Mucosa of descending colon (tissue), 3 donors: ENCODE data around the gene TMEM116. TPM values are rescaled to one million over a fixed set of nuclear protein-coding genes. Genes with fewer than 3 reads are reported as not detected.
"Not testable (repeated sequence)": the region's sequence is repeated elsewhere in the genome, so short reads cannot be mapped to it uniquely, and the experiment has no call there.

ENCODE experiments used
- ATAC-seq: fragments of 200-7000 bp; cut with Tn5 transposase; one replicate; pipeline ENCODE4 v1.9.1; 2020; ENCODE audit warnings: mild to moderate bottlenecking, moderate library complexity
- DNase-seq, 3 donors: peaks; one replicate each; pipeline ENCODE4 v3.0.0-alpha.2; 2020
- H3K36me3 ChIP-seq: fragments of 200-600 bp; one replicate; pipeline ENCODE4 v1.8.0; 2021; ENCODE audit warnings: low read depth, mild to moderate bottlenecking
- H3K4me1 ChIP-seq: fragments of 200-600 bp; one replicate; pipeline ENCODE4 v1.8.0; 2021; ENCODE audit warnings: low read depth, mild to moderate bottlenecking
- H3K4me3 ChIP-seq: fragments of 200-600 bp; one replicate; pipeline ENCODE4 v1.8.0; 2021; ENCODE audit warnings: mild to moderate bottlenecking
- H3K9me3 ChIP-seq: fragments of 200-600 bp; one replicate; pipeline ENCODE4 v1.8.0; 2021; ENCODE audit warnings: mild to moderate bottlenecking
- intact Hi-C, 2 donors: fragments of 100-400 bp; cut with DNase I in 1 of 2; cut with micrococcal nuclease in 1 of 2; formaldehyde crosslinking; loops; one replicate each; pipeline versions ENCODE4 v1.11.0 to v1.11.1; 2022; cut with DNase I, micrococcal nuclease
- total RNA-seq, 3 donors: library from RNA; stranded (reverse); fragmentation: NEBNext Ultra II Directional in 2 of 3; extraction: Animal tissue kit (Norgen Biotek cat#: 25700) in 2 of 3; gene quantifications; one replicate each; pipeline versions ENCODE4 v1.2.1 to v1.2.4, GENCODE V29; 2021 to 2023
- TF ChIP-seq, protein P1 (sequence below): fragments of 200-600 bp; IDR thresholded peaks from one replicate; pipeline ENCODE4 v1.8.0; 2022; ENCODE audit warnings: antibody characterized with exemption, mild to moderate bottlenecking
- donor health status: DM: no; HTN: no; CAD: no; lungs with moderate emphysema.
- donor health status: DM: no; HTN: no; CAD: no.
- donor health status: DM: no; HTN: yes; CAD: no.

Gene TMEM116
- total RNA-seq, 3 donors from 2014 or later = 11.2 to 12.5 (median 11.4) TPM

GRCh38 chr12:112005419-112006395, 7.3 kb downstream of the TMEM116 start:
- peaks cover 13% of the 10 kb centered on the region for H3K4me1 ChIP-seq

GRCh38 chr12:112004041-112004440, 8.9 kb downstream of the TMEM116 start:
- ATAC-seq (no peak), DNase-seq (no peak)
- TF ChIP-seq, protein P1, sequence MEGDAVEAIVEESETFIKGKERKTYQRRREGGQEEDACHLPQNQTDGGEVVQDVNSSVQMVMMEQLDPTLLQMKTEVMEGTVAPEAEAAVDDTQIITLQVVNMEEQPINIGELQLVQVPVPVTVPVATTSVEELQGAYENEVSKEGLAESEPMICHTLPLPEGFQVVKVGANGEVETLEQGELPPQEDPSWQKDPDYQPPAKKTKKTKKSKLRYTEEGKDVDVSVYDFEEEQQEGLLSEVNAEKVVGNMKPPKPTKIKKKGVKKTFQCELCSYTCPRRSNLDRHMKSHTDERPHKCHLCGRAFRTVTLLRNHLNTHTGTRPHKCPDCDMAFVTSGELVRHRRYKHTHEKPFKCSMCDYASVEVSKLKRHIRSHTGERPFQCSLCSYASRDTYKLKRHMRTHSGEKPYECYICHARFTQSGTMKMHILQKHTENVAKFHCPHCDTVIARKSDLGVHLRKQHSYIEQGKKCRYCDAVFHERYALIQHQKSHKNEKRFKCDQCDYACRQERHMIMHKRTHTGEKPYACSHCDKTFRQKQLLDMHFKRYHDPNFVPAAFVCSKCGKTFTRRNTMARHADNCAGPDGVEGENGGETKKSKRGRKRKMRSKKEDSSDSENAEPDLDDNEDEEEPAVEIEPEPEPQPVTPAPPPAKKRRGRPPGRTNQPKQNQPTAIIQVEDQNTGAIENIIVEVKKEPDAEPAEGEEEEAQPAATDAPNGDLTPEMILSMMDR = no peak
- intact Hi-C loops = no loop called here
- Histone ChIP-seq H3K9me3 (no peaks in the 10 kb centered on the region), H3K36me3 (no peaks in the 10 kb centered on the region), H3K4me3 (no peak overlapping the region), H3K4me1 (peaks cover 10% of the 10 kb centered on the region)

More at GRCh38 chr12:112005419-112006395, 7.3 kb downstream of the TMEM116 start:
- ATAC-seq (peak; percentile 91), DNase-seq (peak in 2 of 3 donors; percentile 61 to 75)
- TF ChIP-seq, protein P1 = no peak
- Histone ChIP-seq H3K36me3 (no peaks in the 10 kb centered on the region), H3K4me3 (no peak overlapping the region), H3K9me3 (no peaks in the 10 kb centered on the region)
- intact Hi-C loops = no loop called here

DNA sequence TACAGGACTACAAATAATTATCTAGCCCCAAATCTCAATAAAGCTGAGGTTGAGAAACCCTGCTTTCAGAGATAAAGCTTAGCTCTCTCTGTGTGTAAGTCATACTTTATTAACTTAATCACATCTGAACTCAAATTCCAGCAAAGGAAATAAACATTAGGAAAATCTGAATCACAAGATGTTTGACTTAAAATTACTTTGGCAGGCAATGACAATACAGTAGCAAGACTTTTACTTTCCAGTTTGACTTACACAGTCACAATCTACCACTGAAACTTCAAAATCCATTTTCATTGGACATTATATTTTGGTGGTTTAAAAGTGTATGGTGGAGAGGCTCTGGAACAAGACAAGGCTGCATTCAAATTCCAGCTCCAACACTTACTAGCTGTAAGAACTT, 11.4 kb downstream of the TMEM116 start:
- ATAC-seq = no peak
- Histone ChIP-seq H3K36me3 (no peaks in the 10 kb centered on the region), H3K9me3 (no peaks in the 10 kb centered on the region), H3K4me1 (no peaks in the 10 kb centered on the region), H3K4me3 (no peak overlapping the region)
- TF ChIP-seq, protein P1 = no peak
- intact Hi-C loops = no loop called here
- no peak for DNase-seq

GRCh38 chr12:112000820-112001219, 12.1 kb downstream of the TMEM116 start:
- Histone ChIP-seq H3K9me3 (no peaks in the 10 kb centered on the region), H3K4me1 (no peaks in the 10 kb centered on the region), H3K4me3 (no peak overlapping the region), H3K36me3 (no peaks in the 10 kb centered on the region)
- ATAC-seq = no peak
- TF ChIP-seq, protein P1 = no peak
- intact Hi-C loops = no loop called here
- no peak for DNase-seq

- H3K9me3 ChIP-seq, H3K4me3 ChIP-seq, ATAC-seq, H3K36me3 ChIP-seq, intact Hi-C loops, H3K4me1 ChIP-seq, DNase-seq: not testable (repeated sequence)
Observed at GRCh38 chr12:111999129-111999528, 13.8 kb downstream of the TMEM116 start.

- Histone ChIP-seq H3K9me3 (no peaks in the 10 kb centered on the region), H3K36me3 (no peaks in the 10 kb centered on the region), H3K4me3 (no peak overlapping the region), H3K4me1 (peaks cover 5% of the 10 kb centered on the region)
- intact Hi-C loops = no loop called here
- no peak for DNase-seq
- TF ChIP-seq, protein P1 = no peak
- no peak for ATAC-seq
Observed at GRCh38 chr12:111998015-111998414, 14.9 kb downstream of the TMEM116 start.
